IMR-90 (cell line): ENCODE results near the gene RASGRP4. TPM values are rescaled to one million over a fixed set of nuclear protein-coding genes. Genes with fewer than 3 reads are reported as not detected.

ENCODE experiments used
- ATAC-seq: fragments of 200-7000 bp; cut with Tn5 transposase; 2 replicates; pipeline ENCODE4 v1.9.1; 2020; ENCODE audit warnings: low read depth, mild to moderate bottlenecking, moderate library complexity
- BruUV-seq: library from RNA; stranded (reverse); fragments of 400-500 nt; replicated peaks from 2 replicates; lab custom pipeline; 2021; lab: Mats Ljungman, UMichigan
- CTCF ChIA-PET: fragments of 300-600 bp; formaldehyde crosslinking; extraction: SDS; loops from one replicate; lab custom pipeline; 2021; ENCODE audit warnings: antibody characterized with exemption; lab: Yijun Ruan, JAX
- POLR2A ChIA-PET: fragments of 300-600 bp; sonication (Branson Sonifier 250); formaldehyde crosslinking; loops from one replicate; lab custom pipeline; 2022; ENCODE audit warnings: antibody characterized with exemption; ENCODE audit not compliant: unreplicated experiment; lab: Charles Lee
- DNase-seq: peaks from one replicate; pipeline ENCODE4 v3.0.0; 2013
- H2AFZ ChIP-seq: replicated peaks from 2 replicates; pipeline ENCODE3; 2013; ENCODE audit warnings: low read length, mild to moderate bottlenecking; ENCODE audit not compliant: poor library complexity
- H2AK5ac ChIP-seq: 2 replicates; pipeline ENCODE4 v1.6.1; 2013; ENCODE audit warnings: low read depth, low read length, inconsistent platforms
- H2AK9ac ChIP-seq: replicated peaks from 2 replicates; pipeline ENCODE3; 2013; ENCODE audit warnings: mild to moderate bottlenecking, low read depth, low read length, moderate library complexity; ENCODE audit not compliant: poor library complexity
- H2BK120ac ChIP-seq: 2 replicates; pipeline ENCODE4 v1.6.1; 2013; ENCODE audit warnings: low read depth, low read length, inconsistent platforms
- H2BK15ac ChIP-seq: 3 replicates; pipeline ENCODE4 v1.6.1; 2013; ENCODE audit warnings: low read depth, low read length, inconsistent platforms
- H2BK20ac ChIP-seq: 2 replicates; pipeline ENCODE4 v1.6.1; 2013; ENCODE audit warnings: low read depth, mild to moderate bottlenecking, inconsistent platforms, low read length, moderate library complexity
- H2BK5ac ChIP-seq: 2 replicates; pipeline ENCODE4 v1.6.1; 2013; ENCODE audit warnings: mild to moderate bottlenecking, low read depth, low read length, inconsistent platforms; ENCODE audit not compliant: poor library complexity, severe bottlenecking
- H3K14ac ChIP-seq: replicated peaks from 2 replicates; pipeline ENCODE4 v1.6.1; 2013; ENCODE audit warnings: low read depth, low read length, inconsistent platforms
- H3K18ac ChIP-seq: 2 replicates; pipeline ENCODE4 v1.6.1; 2013; ENCODE audit warnings: low read depth, low read length, control low read depth
- H3K23ac ChIP-seq: 2 replicates; pipeline ENCODE4 v1.6.1; 2013; ENCODE audit warnings: low read depth, low read length, inconsistent platforms
- H3K27ac ChIP-seq: 2 replicates; pipeline ENCODE4 v1.5.1; 2013; ENCODE audit warnings: mild to moderate bottlenecking, control low read depth, low read length; ENCODE audit not compliant: insufficient read depth
- H3K27me3 ChIP-seq: 2 replicates; pipeline ENCODE4 v1.6.1; 2013; ENCODE audit warnings: low read length; ENCODE audit not compliant: control insufficient read depth, insufficient read depth
- H3K36me3 ChIP-seq: 2 replicates; pipeline ENCODE4 v1.6.1; 2013; ENCODE audit warnings: low read length, mixed read lengths; ENCODE audit not compliant: control insufficient read depth, insufficient read depth
- H3K4ac ChIP-seq: 2 replicates; pipeline ENCODE4 v1.6.1; 2013; ENCODE audit warnings: low read depth, low read length, inconsistent platforms
- H3K4me1 ChIP-seq: 2 replicates; pipeline ENCODE4 v1.6.1; 2013; ENCODE audit warnings: low read length, mixed read lengths; ENCODE audit not compliant: control insufficient read depth, insufficient read depth
- H3K4me2 ChIP-seq: 2 replicates; pipeline ENCODE4 v1.6.1; 2013; ENCODE audit warnings: low read depth, mild to moderate bottlenecking, control low read depth, low read length, moderate library complexity
- H3K4me3 ChIP-seq: 2 replicates; pipeline ENCODE4 v1.5.1; 2013; ENCODE audit warnings: low read depth, mild to moderate bottlenecking, control low read depth, low read length, moderate library complexity; ENCODE audit not compliant: insufficient read depth
- H3K56ac ChIP-seq: 2 replicates; pipeline ENCODE4 v1.6.1; 2013; ENCODE audit warnings: low read length, inconsistent platforms; ENCODE audit not compliant: insufficient read depth; ENCODE audit errors: extremely low read depth
- H3K79me1 ChIP-seq, 2 experiments: 2 replicates each; pipeline ENCODE4 v1.6.1; 2013; ENCODE audit warnings: low read length in 2 of 2, inconsistent platforms in 1 of 2, low read depth in 1 of 2
- H3K9ac ChIP-seq: 2 replicates; pipeline ENCODE4 v1.6.1; 2013; ENCODE audit warnings: low read depth, low read length, control low read depth
- H3K9me1 ChIP-seq: 2 replicates; pipeline ENCODE4 v1.6.1; 2013; ENCODE audit warnings: low read length, inconsistent platforms; ENCODE audit not compliant: insufficient read depth
- H3K9me3 ChIP-seq: 2 replicates; pipeline ENCODE4 v1.6.1; 2013; ENCODE audit warnings: low read length; ENCODE audit not compliant: control insufficient read depth, insufficient read depth
- H4K20me1 ChIP-seq: 2 replicates; pipeline ENCODE4 v1.6.1; 2013; ENCODE audit warnings: low read length, inconsistent platforms; ENCODE audit not compliant: insufficient read depth
- H4K5ac ChIP-seq: 2 replicates; pipeline ENCODE4 v1.6.1; 2013; ENCODE audit warnings: mild to moderate bottlenecking, low read depth, low read length, control low read depth
- H4K8ac ChIP-seq, 2 experiments: 2 replicates each; pipeline ENCODE4 v1.6.1; 2013; ENCODE audit warnings: low read depth in 2 of 2, low read length in 2 of 2, control low read depth in 1 of 2, inconsistent platforms in 1 of 2
- H4K91ac ChIP-seq: 2 replicates; pipeline ENCODE4 v1.6.1; 2013; ENCODE audit warnings: low read depth, low read length, inconsistent platforms; ENCODE audit not compliant: insufficient read depth
- CEBPB ChIP-seq: IDR thresholded peaks from 2 replicates; pipeline ENCODE4 v1.6.1; 2012; ENCODE audit warnings: low read depth, low read length, improper control_type of control experiment
- CHD1 ChIP-seq: IDR thresholded peaks from 2 replicates; pipeline ENCODE4 v1.6.1; 2012; ENCODE audit warnings: low read depth, low read length, improper control_type of control experiment
- MAFK ChIP-seq: IDR thresholded peaks from 2 replicates; pipeline ENCODE4 v1.6.1; 2012; ENCODE audit warnings: low read depth, low read length, improper control_type of control experiment
- MXI1 ChIP-seq: IDR thresholded peaks from 2 replicates; pipeline ENCODE4 v1.6.1; 2012; ENCODE audit warnings: low read depth, mild to moderate bottlenecking, low read length, moderate library complexity, borderline replicate concordance
- WGBS, 2 experiments: methylation state at CpG; one replicate each; pipeline versions ENCODE4 v1.1.5 to v1.1.7; 2013; ENCODE audit warnings: missing lambda C conversion rate in 2 of 2; ENCODE audit not compliant: insufficient read length in 1 of 2; ENCODE audit errors: extremely low coverage in 2 of 2; 5-methylcytosine and 5-hydroxymethylcytosine counted together
- dilution Hi-C: fragments of 300-500 bp; cut with HindIII; formaldehyde crosslinking; loops from one replicate; pipeline ENCODE4 v1.14.3; 2018; ENCODE audit warnings: low sequenced_read_pairs; ENCODE audit not compliant: unreplicated experiment
- in situ Hi-C: fragments of 300-500 bp; cut with MboI; formaldehyde crosslinking; loops from 3 replicates; pipeline ENCODE4 v1.14.3; 2019; ENCODE audit warnings: low sequenced_read_pairs, inconsistent platforms, mixed read lengths
- intact Hi-C: fragments of 100-400 bp; cut with micrococcal nuclease; formaldehyde crosslinking; loops from 2 replicates; pipeline ENCODE4 v1.10.0; 2022
- polyA plus RNA-seq, 3 experiments: library from polyadenylated mRNA; depleted of rRNA; stranded (reverse); fragments of >200 nt; gene quantifications; 2 replicates each; pipeline ENCODE4 v1.2.3, GENCODE V29; 2012; ENCODE audit warnings: low replicate concordance in 1 of 3
- total RNA-seq: library from RNA; depleted of rRNA; stranded (reverse); fragments of >200 nt; gene quantifications from 2 replicates; pipeline ENCODE4 v1.2.3, GENCODE V29; 2012
- TF ChIP-seq, protein P1 (sequence below): conservative IDR thresholded peaks from 2 replicates; pipeline ENCODE4 v1.5.1; 2012; ENCODE audit warnings: mild to moderate bottlenecking, low read depth, low read length, improper control_type of control experiment

RASGRP4 gene
- total and polyA plus RNA-seq, 2 of the 4 experiments (the other 2 are of a cell fraction): not detected

DNA sequence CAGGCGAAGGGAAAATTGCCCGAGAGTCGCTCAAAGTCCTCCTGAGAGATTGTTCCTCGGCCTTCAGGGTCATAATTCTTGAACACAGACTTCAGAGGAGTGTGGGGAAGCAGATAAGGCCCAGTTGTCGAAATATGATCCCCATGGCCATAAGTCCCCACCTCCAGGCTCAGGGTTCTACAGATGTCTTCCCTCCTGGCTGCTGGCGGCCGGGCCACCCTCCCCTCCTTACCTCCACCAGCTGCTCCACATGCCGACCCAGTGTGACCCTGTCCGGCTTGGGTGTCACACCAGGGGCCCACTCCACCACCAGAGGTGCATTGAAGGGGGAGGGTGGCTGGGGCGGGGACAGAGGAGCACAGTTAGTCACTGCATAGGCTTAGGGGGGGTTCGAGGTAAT is 13.1 kb downstream of the RASGRP4 start:
- H3K9me3 ChIP-seq: no peaks in the 10 kb centered on the region
- no peaks in the 10 kb centered on the region for H4K20me1 ChIP-seq
- no peak overlapping the region for H3K4me3 ChIP-seq
- no peak overlapping the region for H2BK120ac ChIP-seq
- intact Hi-C loops: no loop called here
- CTCF ChIA-PET: no interaction called here
- dilution Hi-C loops: no loop called here
- no peak overlapping the region for H3K9ac ChIP-seq
- no peak overlapping the region for H3K18ac ChIP-seq
- no peak overlapping the region for H4K8ac ChIP-seq
- WGBS, 2 experiments: no CpG with 5 or more reads among the region's 11 CpGs
- H3K36me3 ChIP-seq: no peaks in the 10 kb centered on the region; the same call in 1 of the 2 replicates
- no peak overlapping the region for H2BK15ac ChIP-seq
- POLR2A ChIA-PET: no interaction called here
- in situ Hi-C loops: loop anchor here (25.0 kb wide), 1 partner anchor 524 kb away; the partner anchor contains the start of genes MRPS12 and SARS2
- no peak overlapping the region for H2BK5ac ChIP-seq
- peaks cover 4% of the 10 kb centered on the region; the same call in 1 of the 2 replicates for H3K9me1 ChIP-seq
- no peak overlapping the region for H2BK20ac ChIP-seq
- TF ChIP-seq, protein P1, sequence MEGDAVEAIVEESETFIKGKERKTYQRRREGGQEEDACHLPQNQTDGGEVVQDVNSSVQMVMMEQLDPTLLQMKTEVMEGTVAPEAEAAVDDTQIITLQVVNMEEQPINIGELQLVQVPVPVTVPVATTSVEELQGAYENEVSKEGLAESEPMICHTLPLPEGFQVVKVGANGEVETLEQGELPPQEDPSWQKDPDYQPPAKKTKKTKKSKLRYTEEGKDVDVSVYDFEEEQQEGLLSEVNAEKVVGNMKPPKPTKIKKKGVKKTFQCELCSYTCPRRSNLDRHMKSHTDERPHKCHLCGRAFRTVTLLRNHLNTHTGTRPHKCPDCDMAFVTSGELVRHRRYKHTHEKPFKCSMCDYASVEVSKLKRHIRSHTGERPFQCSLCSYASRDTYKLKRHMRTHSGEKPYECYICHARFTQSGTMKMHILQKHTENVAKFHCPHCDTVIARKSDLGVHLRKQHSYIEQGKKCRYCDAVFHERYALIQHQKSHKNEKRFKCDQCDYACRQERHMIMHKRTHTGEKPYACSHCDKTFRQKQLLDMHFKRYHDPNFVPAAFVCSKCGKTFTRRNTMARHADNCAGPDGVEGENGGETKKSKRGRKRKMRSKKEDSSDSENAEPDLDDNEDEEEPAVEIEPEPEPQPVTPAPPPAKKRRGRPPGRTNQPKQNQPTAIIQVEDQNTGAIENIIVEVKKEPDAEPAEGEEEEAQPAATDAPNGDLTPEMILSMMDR: no peak
- no peak for TF ChIP-seq CHD1
- TF ChIP-seq CEBPB: no peak
- no peak for TF ChIP-seq MXI1
- no peak for TF ChIP-seq MAFK
- no peak overlapping the region for H2AFZ ChIP-seq
- no peaks in the 10 kb centered on the region for H3K4me1 ChIP-seq
- H2AK5ac ChIP-seq: no peak overlapping the region
- no TSS peak for BruUV-seq
- H3K27ac ChIP-seq: no peak overlapping the region
- no peaks in the 10 kb centered on the region for H3K79me1 ChIP-seq
- no peak overlapping the region for H3K4ac ChIP-seq
- H4K91ac ChIP-seq: no peak overlapping the region
- ATAC-seq: no peak
- H3K23ac ChIP-seq: no peak overlapping the region
- no peak overlapping the region for H4K5ac ChIP-seq
- H3K27me3 ChIP-seq: peaks cover 11% of the 10 kb centered on the region
- H2AK9ac ChIP-seq: peak overlapping the region; percentile 16
- DNase-seq: no peak
- H3K14ac ChIP-seq: no peak overlapping the region
- no peak overlapping the region for H3K56ac ChIP-seq
- H3K4me2 ChIP-seq: no peak overlapping the region
